Pons (tissue), 1 donor: ENCODE results near the gene WNT2.
A peak's percentile ranks its signal among the peaks of the same experiment; 100 is the strongest.
"Not testable (repeated sequence)": the region's sequence is repeated elsewhere in the genome, so short reads cannot be mapped to it uniquely, and the experiment has no call there.

Source experiments
- DNase-seq: peaks from one replicate; pipeline ENCODE4 v3.0.0-alpha.2; 2016; ENCODE audit warnings: low spot score

Gene WNT2

DNA sequence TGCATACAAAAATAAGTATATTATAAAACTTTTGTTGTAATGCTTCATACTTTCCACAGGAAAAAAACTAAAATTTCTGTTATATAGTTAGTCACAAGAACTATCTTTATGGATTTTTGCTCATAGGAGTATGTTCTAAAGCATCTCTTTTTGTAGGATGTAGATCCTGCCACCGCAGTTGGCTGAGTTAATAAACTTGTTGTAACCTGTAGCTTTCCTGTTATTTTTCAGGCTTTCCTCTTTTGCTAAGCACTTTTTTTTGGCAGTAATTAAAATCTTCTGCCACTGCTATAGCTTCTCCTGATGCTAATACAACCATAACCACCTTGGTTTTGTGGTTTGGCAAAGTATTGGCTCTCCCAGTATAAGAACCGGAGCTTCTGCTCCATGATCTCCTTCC lies 60.3 kb downstream of the WNT2 start:
- DNase-seq: no peak

DNA sequence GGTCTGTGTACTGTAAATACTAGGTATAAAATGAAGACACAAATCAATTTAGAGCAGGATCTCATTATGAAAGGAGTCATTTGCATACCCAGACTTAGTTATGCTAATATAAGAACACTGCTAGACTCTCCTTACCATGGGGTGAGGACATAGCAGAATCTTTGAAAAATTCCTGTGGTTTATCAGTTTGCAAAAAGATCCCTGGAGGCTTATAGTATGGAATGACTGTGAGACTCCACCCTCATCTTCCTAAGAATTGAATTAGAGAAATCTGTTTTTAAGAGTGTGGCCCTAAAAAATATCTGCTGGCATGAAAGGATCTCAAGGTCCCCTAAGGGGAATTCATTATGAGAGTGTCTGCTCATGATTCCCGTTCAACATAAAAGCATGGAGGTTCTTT lies 63.2 kb downstream of the WNT2 start:
- DNase-seq: no peak

DNA sequence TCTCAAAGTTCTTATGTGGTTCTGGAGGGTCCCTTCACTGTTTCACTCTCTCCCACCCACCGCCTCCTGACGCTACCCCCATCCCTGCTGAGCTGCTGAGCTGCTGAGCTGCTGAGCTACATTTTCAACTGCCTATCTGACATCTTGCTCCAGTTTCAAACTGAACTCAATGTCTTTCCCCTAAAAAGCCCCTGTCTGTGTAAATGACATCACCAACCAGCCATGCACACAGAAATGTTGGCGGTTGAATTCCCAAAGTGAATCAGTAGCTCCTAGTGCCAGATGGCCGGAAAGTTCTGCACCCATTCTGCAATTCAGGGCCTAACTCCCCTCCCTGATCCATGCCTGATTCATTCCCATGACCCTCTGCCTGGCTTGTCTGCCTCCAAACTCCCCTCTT lies 71.2 kb downstream of the WNT2 start:
- DNase-seq: no peak

DNA sequence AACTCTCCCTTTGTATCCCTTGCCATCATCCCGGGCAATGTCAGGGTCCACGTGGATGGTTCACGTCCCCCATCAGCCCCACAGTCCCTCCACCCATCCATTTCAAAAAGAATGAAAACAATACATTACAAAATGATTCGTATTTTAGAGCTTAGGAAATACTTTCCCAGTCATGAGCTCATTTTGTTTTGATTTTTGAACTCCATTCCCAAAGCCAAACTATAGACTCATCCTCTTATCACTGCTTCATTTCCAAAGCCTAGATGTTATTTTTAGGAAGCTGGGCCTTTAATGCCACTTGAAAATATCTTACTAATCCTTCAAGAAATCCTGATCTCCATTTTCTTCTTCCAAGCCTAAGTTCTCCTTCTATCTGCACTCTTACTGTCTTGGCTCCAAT lies 72.1 kb downstream of the WNT2 start:
- no peak for DNase-seq

DNA sequence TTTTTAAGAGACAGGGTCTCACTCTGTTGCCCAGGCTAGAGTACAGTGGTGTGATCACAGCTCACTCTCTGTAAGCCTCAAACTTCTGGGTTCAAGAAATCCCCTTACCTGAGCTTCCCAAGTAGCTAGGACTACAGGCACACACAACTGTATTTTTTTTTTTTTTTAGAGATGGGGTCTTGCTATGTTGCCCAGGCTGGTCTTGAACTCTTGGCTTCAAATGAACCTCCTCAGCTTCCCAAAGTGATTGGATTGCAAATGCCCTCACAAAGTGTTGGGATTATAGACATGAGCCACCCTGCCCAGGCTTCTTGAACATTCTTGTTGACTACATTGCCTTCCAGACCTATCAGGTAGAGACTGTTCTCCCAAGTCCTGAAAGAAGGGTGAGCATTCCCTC lies 72.6 kb downstream of the WNT2 start:
- no peak for DNase-seq

DNA sequence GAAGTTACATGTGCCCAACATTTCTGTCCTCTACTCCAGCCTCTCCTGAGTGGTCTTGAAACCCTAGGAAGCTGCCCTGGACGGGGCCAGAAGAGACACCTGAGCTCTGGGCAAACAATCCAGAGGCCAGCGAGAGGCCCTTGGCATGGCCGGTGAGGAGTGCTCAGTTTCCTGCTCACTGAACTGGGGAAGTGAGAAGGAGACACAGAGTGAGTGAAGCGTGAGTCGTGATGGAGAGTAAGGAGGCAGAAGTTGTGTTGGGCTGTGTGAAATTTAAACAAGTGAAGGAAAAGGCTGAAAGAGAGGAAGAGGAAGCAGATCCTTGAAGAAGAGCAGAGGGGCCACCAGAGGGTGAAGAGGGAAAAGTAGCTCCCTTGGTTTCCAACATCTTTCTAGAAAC lies 73.2 kb downstream of the WNT2 start:
- no peak for DNase-seq

DNA sequence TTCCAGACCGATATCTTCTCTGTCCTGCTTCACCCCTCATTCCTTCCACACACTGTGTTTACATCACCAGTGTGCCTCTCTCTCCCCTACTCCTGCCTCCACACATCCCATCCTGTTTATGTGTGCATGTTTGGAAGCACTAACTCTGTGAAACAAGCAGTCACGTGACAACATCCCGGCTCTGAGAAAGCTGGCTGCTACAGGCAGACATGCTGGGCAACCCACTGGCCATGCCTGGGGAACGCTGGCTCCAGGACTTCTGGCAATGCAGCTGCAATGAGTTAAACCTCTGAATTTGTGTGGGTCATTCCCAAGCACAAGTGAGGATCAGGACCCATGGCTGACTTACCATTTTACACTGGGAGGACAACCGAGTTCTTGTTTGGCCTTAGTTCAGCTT lies 74.0 kb downstream of the WNT2 start:
- peak; percentile 35 for DNase-seq

DNA sequence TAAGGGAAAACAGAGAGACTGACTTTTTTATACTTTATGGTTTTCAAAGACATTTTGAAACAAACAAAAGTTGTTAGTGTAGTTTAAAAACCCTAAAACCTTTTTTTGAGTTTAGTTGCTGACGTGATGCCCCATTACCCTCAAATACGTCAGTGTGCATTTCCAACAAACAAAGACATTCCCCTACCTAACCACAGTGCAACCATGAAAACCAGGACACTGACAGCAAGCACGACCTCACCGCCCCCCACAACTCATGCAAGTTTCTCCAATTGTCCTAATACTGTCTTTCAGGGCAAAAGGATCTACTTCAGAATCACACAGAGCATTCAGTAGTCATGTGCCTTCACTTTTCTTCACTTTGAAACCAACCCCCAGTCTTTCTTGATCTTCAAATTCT lies 75.0 kb downstream of the WNT2 start:
- no peak for DNase-seq

DNA sequence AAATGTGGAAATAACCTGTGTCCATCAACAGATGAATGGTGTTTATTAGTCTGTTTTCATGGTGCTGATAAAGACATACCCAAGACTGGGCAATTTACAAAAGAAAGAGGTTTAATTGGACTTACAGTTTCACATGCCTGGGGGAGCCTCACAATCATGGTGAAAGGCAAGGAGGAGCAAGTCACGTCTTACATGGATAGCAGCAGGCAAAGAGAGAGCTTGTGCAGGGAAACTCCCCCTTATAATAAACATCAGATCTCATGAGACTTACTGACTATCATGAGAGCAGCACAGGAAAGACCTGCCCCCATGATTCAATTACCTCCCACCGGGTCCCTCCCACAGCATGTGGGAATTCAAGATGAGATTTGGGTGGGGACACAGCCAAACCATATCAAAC lies 77.2 kb downstream of the WNT2 start:
- DNase-seq: not testable (repeated sequence)

DNA sequence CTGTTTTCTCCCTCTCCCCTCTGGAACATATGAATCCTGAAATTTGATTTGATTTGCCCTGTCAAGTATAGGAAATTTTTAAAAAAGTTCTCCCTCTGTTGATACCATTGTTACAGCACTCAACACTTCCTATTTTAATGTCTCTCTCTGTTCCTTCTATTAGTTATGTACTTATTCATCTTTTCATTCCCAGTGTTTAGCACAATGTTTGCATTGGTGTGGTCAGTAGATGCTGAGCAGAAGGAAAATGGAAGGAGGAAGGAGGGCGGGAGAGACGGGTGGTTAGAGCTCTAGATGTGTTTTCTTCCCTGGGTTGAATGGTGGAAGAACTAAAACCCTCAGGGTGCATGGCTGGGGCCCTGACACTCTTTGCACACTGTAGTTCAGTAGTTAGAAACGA lies 79.5 kb downstream of the WNT2 start:
- DNase-seq: no peak

DNA sequence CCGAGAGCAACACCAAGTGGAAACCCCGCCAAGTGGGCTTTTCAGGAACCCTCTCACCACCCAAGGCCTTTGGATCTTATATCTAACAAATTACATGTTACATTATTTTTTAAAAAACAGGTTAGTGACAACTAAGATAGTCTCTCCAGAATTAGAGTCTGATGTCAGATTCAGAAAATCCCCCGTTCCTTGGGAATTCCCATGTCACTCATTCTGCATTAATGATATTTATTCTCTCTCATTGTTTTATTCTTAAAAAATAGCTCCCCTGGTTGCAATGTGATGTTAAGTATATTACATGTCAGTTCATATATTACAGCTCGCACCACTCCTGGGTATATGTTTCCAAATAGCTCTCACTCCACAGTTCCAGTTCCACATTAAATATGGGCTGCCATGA lies 81.8 kb downstream of the WNT2 start:
- no peak for DNase-seq

DNA sequence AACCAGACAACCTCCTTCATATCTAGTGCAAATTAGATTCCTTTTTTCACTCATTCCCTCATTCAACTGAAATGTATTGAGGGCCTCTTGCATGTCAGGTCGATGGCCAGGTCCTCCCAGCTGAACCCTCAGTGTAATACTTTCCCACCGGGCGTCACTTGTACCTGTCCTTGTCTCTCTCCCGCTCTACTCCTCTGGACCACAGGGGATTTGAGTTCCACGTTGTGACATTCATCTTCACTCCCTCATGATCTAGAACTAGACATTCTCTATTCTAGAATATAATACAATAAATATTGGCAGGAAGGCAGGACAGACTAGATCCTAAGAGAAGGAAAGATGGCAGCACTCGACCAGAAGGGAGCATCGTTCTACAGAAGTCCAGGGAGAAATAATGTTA lies 83.9 kb downstream of the WNT2 start:
- DNase-seq: no peak

DNA sequence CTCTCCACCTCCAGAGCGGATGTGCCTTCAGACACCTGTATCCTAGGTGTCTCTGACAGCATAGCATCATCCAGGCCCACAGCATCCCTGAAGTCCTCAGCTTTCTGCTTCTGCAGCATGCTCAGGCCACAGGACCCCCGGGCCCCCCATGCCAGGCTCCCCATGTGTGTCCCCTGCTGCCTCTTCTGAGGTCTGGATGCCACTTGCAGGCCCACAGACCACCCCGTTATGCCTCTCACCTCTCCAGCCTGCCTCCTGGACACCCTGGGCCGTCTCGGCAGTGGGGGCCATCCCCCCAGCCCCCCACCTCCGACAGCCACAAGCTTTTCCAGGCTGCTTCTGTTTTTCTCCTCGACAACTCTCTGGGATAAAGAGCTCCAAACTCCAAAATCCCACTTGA lies 84.4 kb downstream of the WNT2 start:
- DNase-seq: no peak

DNA sequence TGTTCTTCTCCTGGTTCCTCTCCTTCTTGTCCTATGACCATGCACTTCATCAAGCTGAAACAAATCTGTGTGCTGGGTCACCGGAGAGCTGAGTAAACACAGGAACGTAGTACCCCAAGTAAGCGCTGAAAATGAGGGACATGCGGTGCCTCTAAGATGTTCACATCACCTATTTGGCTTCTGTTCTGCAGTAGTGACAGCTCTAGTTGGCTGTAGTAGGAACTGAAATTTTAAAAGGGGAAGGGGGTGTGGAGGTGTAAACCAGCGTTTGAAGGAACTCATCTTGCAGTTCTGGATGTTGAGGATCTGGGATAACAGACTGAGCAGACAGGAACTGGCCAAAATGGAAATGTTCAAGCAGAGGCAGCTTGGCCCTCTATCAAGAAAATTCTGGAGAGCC lies 85.2 kb downstream of the WNT2 start:
- DNase-seq: no peak

DNA sequence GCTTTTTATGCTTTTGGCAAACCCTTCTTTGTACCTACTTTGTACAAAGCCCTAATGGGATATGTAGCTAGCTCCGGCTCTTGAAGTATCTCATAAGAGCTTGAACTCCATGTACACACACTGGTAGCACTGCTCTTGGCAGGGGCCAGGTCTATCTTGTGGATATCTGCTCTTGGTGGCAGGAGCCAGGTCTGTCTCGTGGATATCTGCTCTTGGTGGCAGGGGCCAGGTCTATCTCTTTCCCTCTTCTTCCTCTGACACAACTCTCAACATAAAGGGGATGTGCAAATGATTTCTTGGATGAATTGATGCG lies 91.9 kb downstream of the WNT2 start:
- no peak for DNase-seq

DNA sequence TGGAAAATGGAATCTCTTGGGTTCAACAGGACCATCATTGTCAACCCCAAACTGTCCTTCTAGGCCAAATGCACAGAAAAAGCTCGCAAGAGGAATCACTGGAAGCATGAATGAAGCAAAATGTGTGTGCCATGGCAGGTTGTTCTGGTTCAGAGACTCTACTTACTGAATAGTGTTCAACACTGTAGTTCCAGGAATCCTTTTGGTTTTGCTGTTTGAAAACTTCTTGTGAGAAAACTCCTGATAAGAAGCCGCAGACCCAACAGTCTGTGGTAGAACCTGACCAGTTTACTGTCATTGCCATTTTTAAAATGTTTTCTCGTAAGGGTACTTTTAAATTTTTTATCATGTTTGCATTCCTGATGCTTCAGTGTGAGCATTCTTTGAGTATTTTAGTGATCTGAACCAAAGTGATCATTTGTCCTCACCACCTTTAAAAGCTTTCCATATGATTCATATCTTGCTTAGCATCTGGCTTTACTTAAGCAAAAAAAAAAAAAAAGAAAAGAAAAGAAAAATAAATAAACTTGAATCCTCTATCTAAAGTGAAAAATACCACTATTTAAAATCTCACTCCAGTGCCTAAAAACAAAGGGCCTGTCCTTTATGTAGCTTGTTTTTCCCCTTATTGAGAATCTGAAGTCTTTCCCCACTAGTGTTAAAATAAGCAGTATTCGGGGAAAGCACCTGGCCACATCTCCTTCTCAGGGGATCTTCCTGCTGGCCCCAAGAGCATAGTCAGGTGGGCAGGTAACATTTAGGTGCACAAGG lies 92.4 kb downstream of the WNT2 start:
- DNase-seq: no peak

DNA sequence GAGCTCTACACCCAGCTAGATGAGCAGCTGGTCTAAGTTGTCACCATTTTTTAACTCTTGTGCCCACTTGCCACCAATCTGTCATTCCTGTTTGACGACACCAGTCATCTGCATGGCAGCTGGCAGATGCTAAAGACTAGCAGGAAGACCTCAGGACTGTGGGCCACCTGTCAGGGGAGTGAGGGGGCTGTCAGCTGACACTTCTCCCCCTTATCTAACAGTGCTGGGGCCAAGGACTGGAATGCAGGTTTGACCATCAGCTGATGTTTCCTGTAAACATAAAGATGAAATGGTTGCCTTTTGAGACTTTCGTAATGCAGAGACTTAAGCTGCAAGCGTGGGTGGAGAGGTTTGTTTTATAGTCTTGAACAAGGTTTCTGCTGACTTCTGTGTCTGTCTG lies 93.5 kb downstream of the WNT2 start:
- DNase-seq: no peak

DNA sequence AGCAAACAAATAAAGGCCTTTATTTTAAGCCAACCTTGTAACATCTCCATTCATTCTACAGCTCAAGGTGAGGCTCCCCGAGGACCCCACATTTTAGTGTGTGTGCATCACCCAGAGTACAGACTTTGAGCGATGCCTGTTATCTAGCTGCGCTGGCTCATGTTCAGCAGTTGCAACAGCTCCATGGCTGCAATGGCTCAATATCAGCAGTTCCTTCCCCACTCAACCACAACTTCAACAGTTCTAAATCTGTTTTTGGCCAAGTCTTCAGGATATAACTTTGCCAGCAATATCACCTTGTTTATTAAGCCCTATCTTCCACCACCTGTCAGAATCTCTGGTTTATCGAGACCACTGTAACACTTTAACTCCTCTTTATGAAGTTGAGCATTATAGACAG lies 95.8 kb downstream of the WNT2 start:
- DNase-seq: no peak

DNA sequence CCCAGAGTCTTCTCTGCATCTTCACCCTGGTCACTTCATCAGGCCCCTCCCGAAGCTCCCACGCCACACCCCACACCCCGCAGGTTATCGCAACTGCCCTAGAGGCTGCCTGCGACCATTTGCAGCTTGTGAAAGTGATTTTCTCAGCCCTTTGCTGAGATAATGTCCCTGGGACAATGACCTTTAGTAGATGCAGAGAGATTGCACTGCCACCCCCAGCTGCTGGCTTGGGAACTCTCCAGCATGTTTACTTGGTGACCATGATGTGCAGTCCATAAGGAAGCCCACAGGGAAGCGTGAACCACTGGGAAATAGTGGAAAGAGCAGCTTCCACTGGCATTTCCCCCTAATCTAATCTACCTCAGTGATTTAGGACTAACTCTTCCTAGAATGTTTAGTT lies 97.3 kb downstream of the WNT2 start:
- DNase-seq: no peak
